ENCODE data around the gene SLC26A8.

GRCh38 chr6:36061236-36061635 is 36.8 kb upstream of the SLC26A8 start:
- TF ChIP-seq CTCF (conservative IDR thresholded peaks at IDR 0.05) (no peak), EZH2 (IDR thresholded peaks at IDR 0.05; ENCODE audit: low read depth) (no peak)
